Mucosa of descending colon (tissue), 3 donors: Measurements from ENCODE around the gene FRMD4A. TPM values are rescaled to one million over a fixed set of nuclear protein-coding genes. Genes with fewer than 3 reads are reported as not detected.
"Not testable (repeated sequence)": the region's sequence is repeated elsewhere in the genome, so short reads cannot be mapped to it uniquely, and the experiment has no call there.

Source experiments
- ATAC-seq: fragments of 200-7000 bp; cut with Tn5 transposase; one replicate; pipeline ENCODE4 v1.9.1; 2020; ENCODE audit warnings: mild to moderate bottlenecking, moderate library complexity
- DNase-seq, 3 donors: peaks; one replicate each; pipeline ENCODE4 v3.0.0-alpha.2; 2020
- H3K36me3 ChIP-seq: fragments of 200-600 bp; one replicate; pipeline ENCODE4 v1.8.0; 2021; ENCODE audit warnings: low read depth, mild to moderate bottlenecking
- H3K4me1 ChIP-seq: fragments of 200-600 bp; one replicate; pipeline ENCODE4 v1.8.0; 2021; ENCODE audit warnings: low read depth, mild to moderate bottlenecking
- H3K4me3 ChIP-seq: fragments of 200-600 bp; one replicate; pipeline ENCODE4 v1.8.0; 2021; ENCODE audit warnings: mild to moderate bottlenecking
- H3K9me3 ChIP-seq: fragments of 200-600 bp; one replicate; pipeline ENCODE4 v1.8.0; 2021; ENCODE audit warnings: mild to moderate bottlenecking
- CTCF ChIP-seq: fragments of 200-600 bp; IDR thresholded peaks from one replicate; pipeline ENCODE4 v1.8.0; 2022; ENCODE audit warnings: antibody characterized with exemption, mild to moderate bottlenecking
- intact Hi-C, 2 donors: fragments of 100-400 bp; cut with DNase I in 1 of 2; cut with micrococcal nuclease in 1 of 2; formaldehyde crosslinking; loops; one replicate each; pipeline versions ENCODE4 v1.11.0 to v1.11.1; 2022; cut with DNase I, micrococcal nuclease
- total RNA-seq, 3 donors: library from RNA; stranded (reverse); fragmentation: NEBNext Ultra II Directional in 2 of 3; extraction: Animal tissue kit (Norgen Biotek cat#: 25700) in 2 of 3; gene quantifications; one replicate each; pipeline versions ENCODE4 v1.2.1 to v1.2.4, GENCODE V29; 2021 to 2023
- donor health status: DM: no; HTN: no; CAD: no; lungs with moderate emphysema.
- donor health status: DM: no; HTN: no; CAD: no.
- donor health status: DM: no; HTN: yes; CAD: no.

The FRMD4A gene
- total RNA-seq, 3 donors from 2014 or later = 9.8 to 40.6 (median 17.2) TPM

- Histone ChIP-seq H3K36me3 (no peaks in the 10 kb centered on the region), H3K9me3 (no peaks in the 10 kb centered on the region), H3K4me3 (no peak overlapping the region), H3K4me1 (no peaks in the 10 kb centered on the region)
- intact Hi-C loops = no loop called here
- ATAC-seq = no peak
- TF ChIP-seq CTCF = no peak
- no peak for DNase-seq
These were observed 427.7 kb downstream of the FRMD4A start for GRCh38 chr10:13902868-13903587.

GRCh38 chr10:13899941-13900340 is 430.8 kb downstream of the FRMD4A start:
- TF ChIP-seq CTCF = no peak
- Histone ChIP-seq H3K4me3 (no peak overlapping the region), H3K4me1 (no peaks in the 10 kb centered on the region), H3K36me3 (no peaks in the 10 kb centered on the region), H3K9me3 (no peaks in the 10 kb centered on the region)
- intact Hi-C loops = no loop called here
- no peak for ATAC-seq
- no peak for DNase-seq

- H3K4me1 ChIP-seq, DNase-seq, H3K9me3 ChIP-seq, ATAC-seq, intact Hi-C loops, H3K36me3 ChIP-seq, H3K4me3 ChIP-seq: not testable (repeated sequence)
These were observed 434.6 kb downstream of the FRMD4A start for GRCh38 chr10:13896146-13896545.

- Histone ChIP-seq H3K4me3 (no peak overlapping the region), H3K4me1 (no peaks in the 10 kb centered on the region), H3K9me3 (no peaks in the 10 kb centered on the region), H3K36me3 (no peaks in the 10 kb centered on the region)
- no peak for ATAC-seq
- intact Hi-C loops = no loop called here
- DNase-seq = no peak
- no peak for TF ChIP-seq CTCF
These were observed 436.2 kb downstream of the FRMD4A start for GRCh38 chr10:13894412-13895093.

GRCh38 chr10:13893926-13894325 is 436.8 kb downstream of the FRMD4A start:
- Histone ChIP-seq H3K9me3 (no peaks in the 10 kb centered on the region), H3K36me3 (no peaks in the 10 kb centered on the region), H3K4me1 (no peaks in the 10 kb centered on the region), H3K4me3 (no peak overlapping the region)
- TF ChIP-seq CTCF = no peak
- intact Hi-C loops = no loop called here
- ATAC-seq (no peak), DNase-seq (no peak)

- no peaks in the 10 kb centered on the region for H3K9me3 ChIP-seq
- H3K36me3 ChIP-seq = no peaks in the 10 kb centered on the region
- intact Hi-C loops = no loop called here
- no peak for TF ChIP-seq CTCF
- H3K4me1 ChIP-seq = no peaks in the 10 kb centered on the region
- ATAC-seq (no peak), DNase-seq (no peak)
- H3K4me3 ChIP-seq = no peak overlapping the region
These were observed 437.9 kb downstream of the FRMD4A start for GRCh38 chr10:13892871-13893270.
